Smooth muscle cell of the brain vasculature (primary cell): Measurements from ENCODE around the gene PATE1.

Source experiments
- DNase-seq: peaks from one replicate; pipeline ENCODE4 v3.0.0-alpha.2; 2012; ENCODE audit warnings: low read depth, low spot score

The PATE1 gene

DNA sequence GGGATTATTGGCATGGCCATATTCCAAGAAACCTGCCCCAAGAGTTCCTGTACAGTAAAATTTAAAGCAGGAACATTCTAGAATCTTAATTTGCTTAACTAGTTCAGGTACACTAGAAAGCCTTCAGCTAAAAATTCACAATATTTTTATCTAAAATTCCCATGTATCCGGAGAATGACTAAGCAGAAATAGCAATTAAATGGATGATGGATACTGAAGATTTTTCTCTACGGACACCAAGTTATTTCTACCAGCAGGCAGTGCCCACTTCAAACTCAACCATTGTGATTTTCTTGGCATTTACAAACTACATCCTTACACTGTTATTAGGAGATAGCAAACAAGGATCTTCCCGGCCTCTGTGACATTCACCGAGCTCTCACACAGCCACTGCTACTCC lies 44.7 kb downstream of the PATE1 start:
- DNase-seq: no peak

DNA sequence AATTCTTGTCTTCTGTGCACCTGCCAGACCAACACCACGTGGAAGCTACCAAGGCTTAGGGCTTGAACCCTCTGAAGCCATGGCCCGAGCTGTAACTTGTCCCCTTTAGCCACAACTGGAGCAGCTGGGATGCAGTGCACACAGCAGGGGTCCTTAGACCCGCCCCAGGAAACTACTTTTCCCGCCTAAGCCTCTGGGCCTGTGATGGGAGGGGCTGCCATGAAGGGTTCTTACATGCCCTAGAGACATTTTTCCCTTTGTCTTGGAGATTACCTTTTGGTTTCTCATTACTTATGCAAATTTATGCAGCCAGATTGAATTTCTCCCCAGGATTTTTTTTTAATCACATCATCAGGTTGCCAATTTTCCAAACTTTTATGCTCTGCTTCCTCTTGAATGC lies 51.6 kb downstream of the PATE1 start:
- no peak for DNase-seq
